ENCODE data around the gene BCAS3.

Gene BCAS3

DNA sequence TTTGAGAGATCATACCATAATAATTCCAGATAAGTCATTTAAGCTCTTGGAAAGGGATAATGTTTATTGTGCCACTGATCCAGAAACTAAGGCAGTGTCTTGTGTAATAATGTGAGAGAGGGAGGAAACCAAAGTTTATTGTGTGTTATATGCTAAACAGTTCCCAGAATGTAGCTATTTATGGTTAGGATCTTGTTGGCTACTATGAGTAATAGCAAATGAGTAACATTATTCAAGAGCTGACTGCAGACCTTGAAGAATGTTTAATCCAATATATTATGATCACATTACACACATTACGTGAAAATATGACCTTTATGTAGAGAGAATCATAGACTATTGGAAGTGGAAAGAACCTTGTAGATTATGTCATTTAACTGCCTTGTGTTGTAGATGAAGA is 139.5 kb downstream of the BCAS3 start:
- Mint-ChIP-seq H3K4me1 (ENCODE audit: low read depth) (peaks cover 5% of the 10 kb centered on the region), H3K27me3 (no peaks in the 10 kb centered on the region), H3K27ac (no peak overlapping the region), H3K36me3 (ENCODE audit: low read depth) (peaks cover 21% of the 10 kb centered on the region), H3K4me3 (no peak overlapping the region), H3K9me3 (peaks cover 16% of the 10 kb centered on the region)
- no peak for DNase-seq

DNA sequence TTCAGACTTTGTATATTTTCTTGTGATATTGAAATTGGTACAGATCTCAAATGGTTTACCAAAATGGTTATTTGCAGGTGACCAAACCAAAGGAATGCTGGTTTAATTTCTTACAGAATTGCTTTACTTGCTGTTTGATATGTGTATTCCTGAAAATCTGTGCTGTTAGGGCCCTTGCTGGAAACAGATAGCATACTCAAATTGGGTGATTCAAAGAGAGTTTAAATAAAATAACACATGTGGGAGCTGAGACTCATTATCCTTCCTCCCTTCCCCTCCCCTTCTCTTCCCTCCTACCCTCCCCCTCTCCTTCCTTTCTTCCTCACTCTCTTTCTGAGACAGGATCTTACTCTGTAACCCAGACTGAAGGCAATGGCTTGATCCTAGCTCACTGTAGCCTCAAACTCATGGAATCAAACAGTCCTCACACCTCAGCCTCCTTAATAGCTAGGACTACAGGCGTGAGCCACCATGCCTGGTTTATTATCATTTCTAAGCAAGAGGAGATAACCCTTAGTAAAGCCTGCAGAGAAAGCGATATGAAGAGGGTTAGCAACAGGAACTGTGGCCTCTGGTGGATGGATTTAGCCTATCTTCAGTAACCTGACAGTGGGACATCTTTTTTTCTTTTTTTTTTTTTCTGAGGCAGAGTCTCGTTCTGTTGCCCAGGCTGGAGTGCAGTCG is 141.9 kb downstream of the BCAS3 start:
- Mint-ChIP-seq H3K27me3 (no peaks in the 10 kb centered on the region), H3K9me3 (no peaks in the 10 kb centered on the region), H3K4me3 (no peak overlapping the region), H3K36me3 (ENCODE audit: low read depth) (peaks cover 9% of the 10 kb centered on the region), H3K4me1 (ENCODE audit: low read depth) (peaks cover 5% of the 10 kb centered on the region), H3K27ac (no peak overlapping the region)
- no peak for DNase-seq

- no peak overlapping the region for H3K27ac Mint-ChIP-seq
- DNase-seq, result no peak
- no peaks in the 10 kb centered on the region for H3K9me3 Mint-ChIP-seq
- no peaks in the 10 kb centered on the region for H3K4me1 Mint-ChIP-seq (ENCODE audit: low read depth)
- no peaks in the 10 kb centered on the region for H3K36me3 Mint-ChIP-seq (ENCODE audit: low read depth)
- H3K4me3 Mint-ChIP-seq, result no peak overlapping the region
- no peaks in the 10 kb centered on the region for H3K27me3 Mint-ChIP-seq
These were observed 145.9 kb downstream of the BCAS3 start for GRCh38 chr17:60823515-60823914.

DNA sequence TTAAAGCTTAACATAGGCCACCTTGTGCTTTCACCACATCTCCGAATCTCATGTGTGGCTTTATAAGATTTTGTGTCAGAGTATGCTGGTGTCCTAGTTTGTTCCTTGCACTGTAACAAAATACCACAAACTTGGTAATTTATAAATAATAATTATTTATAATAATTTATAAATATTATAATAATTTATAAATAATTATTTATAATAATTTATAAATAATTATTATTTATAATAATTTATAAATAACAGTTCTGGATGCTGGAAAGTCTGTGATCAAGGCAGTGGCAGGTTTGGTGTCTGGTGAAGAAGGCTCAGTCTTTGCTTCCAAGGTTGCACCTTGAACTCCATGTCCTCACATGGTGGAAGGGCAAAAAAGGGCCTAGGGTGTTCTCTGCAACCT is 147.7 kb downstream of the BCAS3 start:
- Mint-ChIP-seq H3K4me1 (ENCODE audit: low read depth) (no peaks in the 10 kb centered on the region), H3K27me3 (no peaks in the 10 kb centered on the region), H3K36me3 (ENCODE audit: low read depth) (no peaks in the 10 kb centered on the region), H3K27ac (no peak overlapping the region), H3K9me3 (no peaks in the 10 kb centered on the region), H3K4me3 (no peak overlapping the region)
- no peak for DNase-seq

GRCh38 chr17:60827943-60828342 is 150.3 kb downstream of the BCAS3 start:
- DNase-seq, result no peak
- no peaks in the 10 kb centered on the region for H3K9me3 Mint-ChIP-seq
- no peak overlapping the region for H3K27ac Mint-ChIP-seq
- H3K4me3 Mint-ChIP-seq, result no peak overlapping the region
- H3K4me1 Mint-ChIP-seq (ENCODE audit: low read depth), result peaks cover 8% of the 10 kb centered on the region
- H3K36me3 Mint-ChIP-seq (ENCODE audit: low read depth), result no peaks in the 10 kb centered on the region
- no peaks in the 10 kb centered on the region for H3K27me3 Mint-ChIP-seq

GRCh38 chr17:60832151-60832585 is 154.5 kb downstream of the BCAS3 start:
- Mint-ChIP-seq H3K4me3 (no peak overlapping the region), H3K27me3 (no peaks in the 10 kb centered on the region), H3K9me3 (no peaks in the 10 kb centered on the region), H3K4me1 (ENCODE audit: low read depth) (peaks cover 8% of the 10 kb centered on the region), H3K36me3 (ENCODE audit: low read depth) (no peaks in the 10 kb centered on the region), H3K27ac (no peak overlapping the region)
- no peak for DNase-seq

DNA sequence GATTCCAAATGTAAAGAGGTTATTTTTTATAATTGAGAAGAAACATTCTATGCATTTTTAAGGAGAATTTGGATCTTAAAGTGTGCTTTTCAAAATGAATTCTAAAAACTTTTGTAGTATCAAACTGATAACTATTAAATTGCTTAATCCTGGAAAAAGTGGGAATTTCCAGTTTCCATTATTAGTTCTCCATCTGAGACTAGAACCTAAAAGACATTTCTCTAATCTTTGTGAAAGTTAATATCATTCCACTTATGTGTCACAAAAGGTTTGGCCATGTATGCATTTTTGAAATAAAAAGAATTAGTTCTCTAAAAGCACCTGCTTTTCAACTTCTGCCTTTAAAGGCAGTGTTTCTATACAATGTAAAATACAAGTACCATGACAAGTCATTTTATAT is 155.0 kb downstream of the BCAS3 start:
- H3K9me3 Mint-ChIP-seq, result no peaks in the 10 kb centered on the region
- H3K4me3 Mint-ChIP-seq, result no peak overlapping the region
- H3K27ac Mint-ChIP-seq, result no peak overlapping the region
- no peaks in the 10 kb centered on the region for H3K27me3 Mint-ChIP-seq
- no peak for DNase-seq
- peaks cover 8% of the 10 kb centered on the region for H3K4me1 Mint-ChIP-seq (ENCODE audit: low read depth)
- no peaks in the 10 kb centered on the region for H3K36me3 Mint-ChIP-seq (ENCODE audit: low read depth)

- no peaks in the 10 kb centered on the region for H3K4me1 Mint-ChIP-seq (ENCODE audit: low read depth)
- DNase-seq, result no peak
- H3K9me3 Mint-ChIP-seq, result no peaks in the 10 kb centered on the region
- H3K27me3 Mint-ChIP-seq, result no peaks in the 10 kb centered on the region
- no peak overlapping the region for H3K27ac Mint-ChIP-seq
- H3K36me3 Mint-ChIP-seq (ENCODE audit: low read depth), result no peaks in the 10 kb centered on the region
- no peak overlapping the region for H3K4me3 Mint-ChIP-seq
These were observed 162.8 kb downstream of the BCAS3 start for GRCh38 chr17:60840456-60840855.

DNA sequence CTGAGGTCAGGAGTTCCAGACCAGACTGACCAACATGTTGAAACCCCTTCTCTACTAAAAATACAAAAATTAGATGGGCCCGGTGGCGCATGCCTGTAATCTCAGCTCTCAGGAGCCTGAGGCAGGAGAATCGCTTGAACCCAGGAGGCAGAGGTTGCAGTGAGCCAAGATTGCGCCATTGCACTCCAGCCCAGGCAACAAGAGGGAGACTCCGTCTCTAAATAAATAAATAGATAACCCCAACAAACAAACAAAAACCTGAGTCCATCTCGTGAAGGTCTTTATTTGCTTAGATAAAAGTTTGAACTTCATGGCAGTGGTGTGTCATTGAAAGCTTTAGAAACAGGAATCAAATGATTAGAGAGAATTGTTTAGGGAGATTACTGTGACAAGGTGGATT is 167.4 kb downstream of the BCAS3 start:
- Mint-ChIP-seq H3K9me3 (no peaks in the 10 kb centered on the region), H3K27me3 (no peaks in the 10 kb centered on the region), H3K27ac (no peak overlapping the region)

GRCh38 chr17:60846175-60846574 is 168.5 kb downstream of the BCAS3 start:
- no peak for DNase-seq
- Mint-ChIP-seq H3K27me3 (no peaks in the 10 kb centered on the region), H3K4me1 (ENCODE audit: low read depth) (no peaks in the 10 kb centered on the region), H3K9me3 (no peaks in the 10 kb centered on the region), H3K4me3 (no peak overlapping the region), H3K36me3 (ENCODE audit: low read depth) (no peaks in the 10 kb centered on the region), H3K27ac (no peak overlapping the region)

More for the DNA sequence above, 167.4 kb downstream of the BCAS3 start:
- no peak overlapping the region for H3K4me3 Mint-ChIP-seq
- no peak for DNase-seq
- no peaks in the 10 kb centered on the region for H3K4me1 Mint-ChIP-seq (ENCODE audit: low read depth)
- no peaks in the 10 kb centered on the region for H3K36me3 Mint-ChIP-seq (ENCODE audit: low read depth)

DNA sequence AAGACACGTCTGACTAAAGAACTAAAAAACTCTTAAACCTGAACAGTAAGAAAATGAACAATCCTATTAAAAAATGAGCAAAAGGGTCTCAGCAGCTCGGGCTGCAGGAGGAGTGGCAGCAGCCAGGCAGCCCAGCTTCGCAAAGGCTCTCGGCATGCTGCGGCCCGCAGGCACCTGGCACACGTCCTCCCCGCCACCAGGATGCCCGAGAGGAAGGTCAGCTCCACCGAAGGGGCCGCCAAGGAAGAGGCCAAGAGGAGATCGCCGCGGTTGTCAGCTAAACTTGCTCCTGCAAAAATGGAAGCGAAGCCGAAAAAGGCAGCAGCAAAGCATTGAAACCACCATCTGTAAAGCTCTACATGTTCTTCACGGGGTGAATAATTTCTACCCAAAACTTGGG is 173.5 kb downstream of the BCAS3 start:
- peaks cover 5% of the 10 kb centered on the region for H3K36me3 Mint-ChIP-seq (ENCODE audit: low read depth)
- no peak overlapping the region for H3K27ac Mint-ChIP-seq
- no peaks in the 10 kb centered on the region for H3K4me1 Mint-ChIP-seq (ENCODE audit: low read depth)
- DNase-seq, result no peak
- no peaks in the 10 kb centered on the region for H3K27me3 Mint-ChIP-seq
- peaks cover 2% of the 10 kb centered on the region for H3K9me3 Mint-ChIP-seq
- H3K4me3 Mint-ChIP-seq, result no peak overlapping the region

DNA sequence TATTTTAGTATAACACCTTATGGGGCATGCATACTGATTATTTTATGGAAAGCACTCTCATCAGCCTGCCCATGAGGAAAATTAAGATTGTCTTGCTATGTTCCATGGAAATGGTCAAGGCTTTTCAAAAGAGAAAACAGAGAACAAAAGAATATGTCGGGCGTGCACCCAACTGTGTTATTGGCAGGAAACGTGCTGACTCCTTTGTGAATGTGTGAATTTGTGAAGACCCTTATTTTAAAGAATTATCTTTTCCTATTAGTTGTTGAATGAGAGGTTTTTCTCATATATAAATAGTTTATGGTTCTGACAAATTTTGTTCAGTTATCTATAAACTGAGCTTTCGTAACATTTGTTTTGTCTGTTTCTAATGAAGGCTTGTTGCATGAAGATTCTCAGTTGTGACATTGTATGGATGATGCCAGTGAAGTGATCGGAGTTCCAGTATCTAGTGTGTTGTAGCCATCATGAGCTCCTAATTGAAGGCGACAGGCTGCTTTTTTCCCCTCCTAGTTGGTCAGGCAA is 180.0 kb downstream of the BCAS3 start:
- H3K4me3 Mint-ChIP-seq, result no peak overlapping the region
- no peak overlapping the region for H3K27ac Mint-ChIP-seq
- DNase-seq, result no peak
- peaks cover 6% of the 10 kb centered on the region for H3K4me1 Mint-ChIP-seq (ENCODE audit: low read depth)
- peaks cover 5% of the 10 kb centered on the region for H3K36me3 Mint-ChIP-seq (ENCODE audit: low read depth)
- no peaks in the 10 kb centered on the region for H3K27me3 Mint-ChIP-seq
- peaks cover 2% of the 10 kb centered on the region for H3K9me3 Mint-ChIP-seq

- H3K4me1 Mint-ChIP-seq (ENCODE audit: low read depth), result peaks cover 30% of the 10 kb centered on the region
- no peak overlapping the region for H3K4me3 Mint-ChIP-seq
- no peak overlapping the region for H3K27ac Mint-ChIP-seq
- H3K9me3 Mint-ChIP-seq, result no peaks in the 10 kb centered on the region
- H3K36me3 Mint-ChIP-seq (ENCODE audit: low read depth), result no peaks in the 10 kb centered on the region
- DNase-seq, result no peak
- H3K27me3 Mint-ChIP-seq, result no peaks in the 10 kb centered on the region
These were observed 184.8 kb downstream of the BCAS3 start for GRCh38 chr17:60862482-60862881.

DNA sequence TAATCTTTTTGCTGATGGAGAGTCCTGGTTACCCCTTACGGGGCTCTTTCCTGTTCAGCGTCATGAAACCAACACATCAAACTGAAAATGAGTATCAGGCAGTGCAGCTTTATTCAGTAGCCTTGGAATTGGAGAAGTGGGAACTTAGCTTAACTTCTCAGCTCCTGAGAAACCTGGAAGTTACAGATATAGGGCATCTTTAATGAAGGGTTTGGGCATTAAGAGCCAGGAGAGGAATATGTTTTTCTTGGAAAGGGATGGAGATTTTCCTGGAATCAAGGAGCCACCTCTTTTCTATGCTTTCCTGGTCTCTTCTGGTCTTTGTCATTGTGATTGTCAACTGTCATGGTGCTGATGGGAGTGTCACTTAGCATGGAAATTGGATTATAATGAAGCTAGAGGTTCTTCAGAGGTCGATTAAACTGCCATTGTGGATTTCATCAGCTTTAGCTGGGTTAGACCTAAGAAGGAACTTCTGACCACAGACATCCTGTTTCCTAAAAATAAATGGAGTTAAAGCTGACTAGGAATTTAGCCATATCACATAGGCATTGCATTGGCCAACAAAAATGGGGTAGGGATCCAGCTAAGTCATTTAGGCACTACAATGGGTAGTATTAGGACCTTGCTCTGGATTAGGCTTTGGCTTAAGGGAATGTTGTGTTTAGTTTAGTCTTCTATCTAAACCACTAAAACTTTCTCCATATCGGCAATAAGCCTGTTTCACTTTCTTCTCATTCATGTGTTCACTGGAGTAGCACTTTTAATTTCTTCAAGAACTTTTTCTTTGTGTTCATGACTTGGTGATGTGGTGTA is 186.4 kb downstream of the BCAS3 start:
- H3K4me1 Mint-ChIP-seq (ENCODE audit: low read depth), result peaks cover 30% of the 10 kb centered on the region
- no peaks in the 10 kb centered on the region for H3K27me3 Mint-ChIP-seq
- H3K36me3 Mint-ChIP-seq (ENCODE audit: low read depth), result peaks cover under 1% of the 10 kb centered on the region
- DNase-seq, result no peak
- H3K27ac Mint-ChIP-seq, result peak overlapping the region; percentile 71
- H3K9me3 Mint-ChIP-seq, result no peaks in the 10 kb centered on the region
- H3K4me3 Mint-ChIP-seq, result peak overlapping the region; percentile 8

GRCh38 chr17:60864708-60865005 is 187.0 kb downstream of the BCAS3 start:
- Mint-ChIP-seq H3K4me1 (ENCODE audit: low read depth) (peaks cover 30% of the 10 kb centered on the region), H3K27me3 (no peaks in the 10 kb centered on the region), H3K9me3 (no peaks in the 10 kb centered on the region), H3K4me3 (no peak overlapping the region), H3K27ac (no peak overlapping the region), H3K36me3 (ENCODE audit: low read depth) (peaks cover 3% of the 10 kb centered on the region)
- DNase-seq, result no peak

All from activated T-cell treated with anti-CD3 and anti-CD28 coated beads, Interleukin-2, amount 50 U/mL, for 24 hours (primary cell).